Measurements from ENCODE around the gene CD207. TPM values are rescaled to one million over a fixed set of nuclear protein-coding genes. Genes with fewer than 3 reads are reported as not detected.

Gene CD207
- total RNA-seq, 4 donors from 2014 or later: 0.35 to 2.5 (median 1.1) TPM; not detected in 1

DNA sequence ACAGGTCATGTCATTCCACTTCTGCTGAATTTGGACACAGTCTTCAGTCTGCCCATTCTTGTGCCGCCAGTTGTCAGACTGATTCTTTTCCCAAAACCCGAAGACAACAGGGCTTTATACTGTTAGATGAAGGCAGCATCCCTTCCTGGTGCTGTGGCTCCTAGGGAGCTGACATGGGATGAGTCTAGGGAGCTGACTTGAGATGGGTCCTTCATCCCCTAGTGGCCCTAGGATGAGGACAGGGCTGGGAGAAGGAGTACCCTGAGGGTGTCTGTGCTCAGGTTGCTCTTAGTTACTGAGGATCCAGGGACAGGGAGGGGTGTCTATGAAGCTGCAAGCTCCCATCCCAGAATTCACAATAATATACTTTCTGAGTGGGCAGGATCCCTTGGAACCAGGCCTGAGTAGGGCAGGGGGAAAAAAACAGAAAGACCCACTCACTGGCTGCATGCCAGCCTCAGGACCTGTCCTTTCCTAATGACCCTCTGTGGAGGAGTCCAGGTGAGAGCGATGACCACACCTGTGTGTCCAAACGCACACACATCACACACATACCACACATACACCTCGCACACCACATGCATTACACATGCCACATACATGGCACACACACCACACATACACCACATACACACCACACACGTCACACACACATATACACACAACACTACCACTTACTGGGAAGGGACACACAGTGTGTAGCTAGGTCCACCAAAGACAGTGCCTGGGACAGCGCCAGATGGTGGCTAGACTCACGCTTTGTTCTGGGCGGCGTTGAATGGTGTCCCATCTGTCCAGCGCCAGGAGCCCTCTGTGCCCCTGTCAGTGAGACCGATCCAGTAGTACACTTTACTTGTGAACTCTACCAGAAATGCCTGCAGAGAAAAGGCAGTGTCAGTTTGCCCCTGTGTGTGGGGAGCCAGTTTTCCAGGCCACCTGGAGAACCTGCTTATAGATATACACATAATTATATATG lies 26.3 kb downstream of the CD207 start:
- intact Hi-C loops (cut with DNase I): no loop called here
- no peak for DNase-seq
- Histone ChIP-seq H3K4me1 (no peaks in the 10 kb centered on the region), H3K27ac (no peak overlapping the region), H3K27me3 (peaks cover 0 to 36% (median 0%) of the 10 kb centered on the region in 4 donors), H3K36me3 (no peaks in the 10 kb centered on the region), H3K9me3 (no peaks in the 10 kb centered on the region), H3K4me3 (no peak overlapping the region)
- WGBS, 2 donors: 82 to 88% methylated on average over 9 to 10 of the region's 12 CpGs
- no peak for TF ChIP-seq POLR2A (IDR thresholded peaks at IDR 0.05)
- TF ChIP-seq, protein P1, sequence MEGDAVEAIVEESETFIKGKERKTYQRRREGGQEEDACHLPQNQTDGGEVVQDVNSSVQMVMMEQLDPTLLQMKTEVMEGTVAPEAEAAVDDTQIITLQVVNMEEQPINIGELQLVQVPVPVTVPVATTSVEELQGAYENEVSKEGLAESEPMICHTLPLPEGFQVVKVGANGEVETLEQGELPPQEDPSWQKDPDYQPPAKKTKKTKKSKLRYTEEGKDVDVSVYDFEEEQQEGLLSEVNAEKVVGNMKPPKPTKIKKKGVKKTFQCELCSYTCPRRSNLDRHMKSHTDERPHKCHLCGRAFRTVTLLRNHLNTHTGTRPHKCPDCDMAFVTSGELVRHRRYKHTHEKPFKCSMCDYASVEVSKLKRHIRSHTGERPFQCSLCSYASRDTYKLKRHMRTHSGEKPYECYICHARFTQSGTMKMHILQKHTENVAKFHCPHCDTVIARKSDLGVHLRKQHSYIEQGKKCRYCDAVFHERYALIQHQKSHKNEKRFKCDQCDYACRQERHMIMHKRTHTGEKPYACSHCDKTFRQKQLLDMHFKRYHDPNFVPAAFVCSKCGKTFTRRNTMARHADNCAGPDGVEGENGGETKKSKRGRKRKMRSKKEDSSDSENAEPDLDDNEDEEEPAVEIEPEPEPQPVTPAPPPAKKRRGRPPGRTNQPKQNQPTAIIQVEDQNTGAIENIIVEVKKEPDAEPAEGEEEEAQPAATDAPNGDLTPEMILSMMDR (IDR thresholded peaks at IDR 0.05): no peak

DNA sequence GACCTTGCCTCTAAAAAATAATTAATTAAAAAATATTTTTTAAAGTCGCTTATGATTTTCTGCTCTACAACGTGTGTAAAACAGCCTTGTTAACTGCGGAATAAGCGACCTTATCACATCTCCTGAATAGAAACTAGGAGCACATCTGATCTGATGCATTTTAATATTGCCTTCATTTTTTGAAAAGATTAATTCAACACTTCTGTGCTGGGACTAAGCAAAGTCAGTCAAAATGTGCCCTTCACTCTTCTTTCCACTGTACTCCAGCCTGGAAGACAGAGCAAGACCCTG lies 27.8 kb downstream of the CD207 start:
- 86 to 88% methylated on average over 4 of the region's 4 CpGs for WGBS, 2 donors
- H3K9me3 ChIP-seq: no peaks in the 10 kb centered on the region
- H3K27ac ChIP-seq: no peak overlapping the region
- TF ChIP-seq, protein P1 (IDR thresholded peaks at IDR 0.05): no peak
- TF ChIP-seq POLR2A (IDR thresholded peaks at IDR 0.05): no peak
- peaks cover 0 to 30% (median 0%) of the 10 kb centered on the region in 4 donors for H3K27me3 ChIP-seq
- no peak overlapping the region for H3K4me3 ChIP-seq
- no peaks in the 10 kb centered on the region for H3K4me1 ChIP-seq
- no peak for DNase-seq
- intact Hi-C loops (cut with DNase I): no loop called here
- H3K36me3 ChIP-seq: no peaks in the 10 kb centered on the region

DNA sequence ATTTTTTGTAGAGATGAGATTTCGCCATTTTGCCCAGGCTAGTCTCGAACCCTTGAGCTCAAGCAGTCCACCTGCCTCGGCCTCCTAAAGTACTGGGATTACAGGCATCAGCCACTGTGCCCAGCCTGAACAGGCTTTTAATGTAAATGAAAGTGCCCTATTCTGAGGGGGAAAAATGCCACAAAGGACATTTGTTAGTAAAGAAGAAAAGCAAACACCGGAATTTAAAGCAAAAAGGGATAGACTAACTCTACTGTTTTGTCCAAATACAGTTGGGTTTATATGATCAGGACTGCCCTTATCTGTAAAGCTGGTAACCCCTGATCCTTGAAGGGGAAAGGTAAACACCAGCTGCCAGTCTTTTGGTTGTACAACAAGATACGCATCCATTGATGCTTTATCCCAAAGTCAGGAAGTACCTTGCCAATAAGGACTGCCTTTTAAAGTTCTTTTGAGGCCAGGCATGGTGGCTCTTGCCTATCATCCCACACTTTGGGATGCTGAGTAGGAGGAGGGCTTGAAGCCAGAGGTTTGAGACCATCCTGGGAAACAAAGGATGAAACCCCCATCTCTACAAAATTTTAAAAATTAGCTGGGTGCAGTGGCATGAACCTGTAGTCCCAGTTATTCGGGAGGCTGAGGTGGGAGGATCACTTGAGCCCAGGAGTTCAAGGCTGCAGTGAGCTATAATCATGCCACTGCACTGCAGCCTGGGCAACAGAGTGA lies 28.4 kb downstream of the CD207 start:
- Histone ChIP-seq H3K27ac (no peak overlapping the region), H3K27me3 (peaks cover 0 to 29% (median 0%) of the 10 kb centered on the region in 4 donors), H3K4me3 (no peak overlapping the region), H3K9me3 (no peaks in the 10 kb centered on the region), H3K36me3 (no peaks in the 10 kb centered on the region), H3K4me1 (no peaks in the 10 kb centered on the region)
- no peak for TF ChIP-seq POLR2A (IDR thresholded peaks at IDR 0.05)
- TF ChIP-seq, protein P1 (IDR thresholded peaks at IDR 0.05): no peak
- intact Hi-C loops (cut with DNase I): no loop called here
- 51 to 67% methylated on average over 5 to 6 of the region's 6 CpGs for WGBS, 2 donors
- DNase-seq: no peak

DNA sequence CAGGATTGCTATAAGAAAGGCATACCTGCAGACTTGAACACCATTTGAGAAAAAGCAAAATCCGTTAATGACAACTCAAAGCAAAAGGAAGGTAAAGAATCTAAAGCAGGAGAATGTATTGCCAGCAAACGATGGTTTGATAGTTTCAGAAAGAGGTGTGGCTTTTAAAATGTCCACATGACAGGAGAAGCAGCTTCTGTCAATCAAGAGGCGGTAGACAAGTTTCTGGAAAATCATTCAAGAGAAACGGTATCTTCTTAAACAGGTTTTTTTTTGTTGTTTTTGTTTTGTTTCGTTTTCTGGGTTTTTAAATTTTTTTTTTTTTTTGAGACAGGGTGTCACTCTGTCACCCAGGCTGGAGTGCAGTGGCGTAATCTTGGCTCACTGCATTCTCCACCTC lies 29.0 kb downstream of the CD207 start:
- H3K27ac ChIP-seq: no peak overlapping the region
- WGBS, 2 donors: 38 to 43% methylated on average over 6 of the region's 6 CpGs
- no peak overlapping the region for H3K4me3 ChIP-seq
- no peak for DNase-seq
- intact Hi-C loops (cut with DNase I): no loop called here
- H3K9me3 ChIP-seq: no peaks in the 10 kb centered on the region
- TF ChIP-seq, protein P1 (IDR thresholded peaks at IDR 0.05): no peak
- no peak for TF ChIP-seq POLR2A (IDR thresholded peaks at IDR 0.05)
- no peaks in the 10 kb centered on the region for H3K36me3 ChIP-seq
- peaks cover 0 to 31% (median 0%) of the 10 kb centered on the region in 4 donors for H3K27me3 ChIP-seq
- no peaks in the 10 kb centered on the region for H3K4me1 ChIP-seq

DNA sequence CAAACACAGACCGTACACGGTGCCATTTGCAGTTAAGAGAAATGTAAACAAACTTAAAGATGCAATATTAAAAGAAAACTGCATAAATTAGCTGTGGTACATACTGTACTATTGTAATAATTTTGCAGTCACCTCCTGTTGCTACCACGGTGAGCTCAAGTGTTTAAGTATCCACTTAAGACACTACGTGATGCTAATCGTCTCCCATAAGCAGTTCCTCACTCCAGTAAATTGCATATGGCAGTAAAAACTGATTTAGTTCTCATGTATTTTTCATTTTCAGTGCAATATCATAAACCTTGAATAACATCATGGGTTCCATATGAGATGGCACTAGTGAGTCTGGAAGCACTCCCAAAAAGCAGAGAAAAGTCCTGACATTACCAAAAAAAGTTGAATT lies 29.6 kb downstream of the CD207 start:
- no peaks in the 10 kb centered on the region for H3K4me1 ChIP-seq
- TF ChIP-seq POLR2A (IDR thresholded peaks at IDR 0.05): no peak
- TF ChIP-seq, protein P1 (IDR thresholded peaks at IDR 0.05): no peak
- H3K27me3 ChIP-seq: peaks cover 0 to 31% (median 0%) of the 10 kb centered on the region in 4 donors
- intact Hi-C loops (cut with DNase I): no loop called here
- H3K4me3 ChIP-seq: no peak overlapping the region
- no peaks in the 10 kb centered on the region for H3K36me3 ChIP-seq
- no peak for DNase-seq
- no peak overlapping the region for H3K27ac ChIP-seq
- no peaks in the 10 kb centered on the region for H3K9me3 ChIP-seq
- 68 to 84% methylated on average over 5 of the region's 5 CpGs for WGBS, 2 donors

Data from esophagus squamous epithelium (tissue), 5 donors.